Brain microvascular endothelial cell (primary cell): ENCODE data around the gene NOP9.
A peak's percentile ranks its signal among the peaks of the same experiment; 100 is the strongest.

Source experiments
- DNase-seq: peaks from one replicate; pipeline ENCODE4 v3.0.0-alpha.2; 2020
- H3K27ac ChIP-seq: fragments of 250-450 bp; sonication (Bioruptor Pico); 2 replicates; pipeline ENCODE4 v1.5.1; 2020; ENCODE audit warnings: mild to moderate bottlenecking, moderate library complexity
- H3K27me3 ChIP-seq: fragments of 250-450 bp; sonication (Bioruptor Pico); replicated peaks from 2 replicates; pipeline ENCODE4 v1.5.1; 2020; ENCODE audit warnings: mild to moderate bottlenecking
- H3K36me3 ChIP-seq: fragments of 250-450 bp; sonication (Bioruptor Pico); replicated peaks from 2 replicates; pipeline ENCODE4 v1.5.1; 2020; ENCODE audit warnings: mild to moderate bottlenecking
- H3K4me3 ChIP-seq: 2 replicates; pipeline ENCODE4 v1.5.1; 2011; ENCODE audit warnings: low read depth, mild to moderate bottlenecking, control low read depth, low read length, moderate library complexity
- CTCF ChIP-seq: IDR thresholded peaks from 2 replicates; pipeline ENCODE4 v1.5.1; 2011; ENCODE audit warnings: low read depth, mild to moderate bottlenecking, moderate library complexity, low read length, control low read depth, inconsistent platforms; ENCODE audit errors: missing control alignments
- in situ Hi-C: cut with HindIII; loops from 2 replicates; pipeline ENCODE4 v1.10.0; 2017; ENCODE audit warnings: low sequenced_read_pairs, low pct_ligation_motif_present

The NOP9 gene

GRCh38 chr14:24331731-24332267 is 32.1 kb downstream of the NOP9 start:
- no peaks in the 10 kb centered on the region for H3K27me3 ChIP-seq
- H3K36me3 ChIP-seq: no peaks in the 10 kb centered on the region
- no peak overlapping the region for H3K27ac ChIP-seq
- TF ChIP-seq CTCF: no peak
- no peak overlapping the region for H3K4me3 ChIP-seq
- DNase-seq: no peak
- in situ Hi-C loops: loop anchor here (10.0 kb wide), 1 partner anchor 103 kb away; no protein-coding TSS in a partner anchor

GRCh38 chr14:24332268-24332993 is 32.8 kb downstream of the NOP9 start:
- Histone ChIP-seq H3K27me3 (no peaks in the 10 kb centered on the region), H3K4me3 (peak overlapping the region; percentile 32), H3K27ac (no peak overlapping the region), H3K36me3 (no peaks in the 10 kb centered on the region)
- peak; percentile 42 for DNase-seq
- in situ Hi-C loops: loop anchor here (10.0 kb wide), 1 partner anchor 102 kb away; no protein-coding TSS in a partner anchor
- peak; percentile 84 for TF ChIP-seq CTCF

- no peak for TF ChIP-seq CTCF
- Histone ChIP-seq H3K4me3 (peak within 1 kb of the TSS; percentile 40), H3K27me3 (peaks cover 10% of the 10 kb centered on the region), H3K27ac (no peak within 1 kb of the TSS), H3K36me3 (no peaks in the 10 kb centered on the region)
- no peak for DNase-seq
- in situ Hi-C loops: loop anchor here (10.0 kb wide), 1 partner anchor 100 kb away; no protein-coding TSS in a partner anchor
These were observed 35.0 kb downstream of the NOP9 start, which contains the start of gene ADCY4 for GRCh38 chr14:24334431-24335291. ADCY4 (minus strand) TSS chr14:24335071; CDS start chr14:24334652, 419 bp downstream.

- DNase-seq: no peak
- TF ChIP-seq CTCF: no peak
- in situ Hi-C loops: loop anchor here (10.0 kb wide), 1 partner anchor 99 kb away; no protein-coding TSS in a partner anchor
- Histone ChIP-seq H3K27me3 (peaks cover 11% of the 10 kb centered on the region), H3K4me3 (no peak overlapping the region), H3K36me3 (no peaks in the 10 kb centered on the region), H3K27ac (no peak overlapping the region)
These were observed 36.0 kb downstream of the NOP9 start for GRCh38 chr14:24335461-24336171.

- TF ChIP-seq CTCF: no peak
- H3K27ac ChIP-seq: no peak overlapping the region
- no peaks in the 10 kb centered on the region for H3K36me3 ChIP-seq
- in situ Hi-C loops: loop anchor here (10.0 kb wide), 1 partner anchor 98 kb away; no protein-coding TSS in a partner anchor
- no peak for DNase-seq
- H3K27me3 ChIP-seq: peaks cover 11% of the 10 kb centered on the region
- H3K4me3 ChIP-seq: no peak overlapping the region
These were observed 37.6 kb downstream of the NOP9 start for GRCh38 chr14:24337144-24337823.
